Endodermal cell (in vitro differentiated cells): ENCODE results near the gene TBL1X. TPM values are rescaled to one million over a fixed set of nuclear protein-coding genes. Genes with fewer than 3 reads are reported as not detected.

Experiments
- DNase-seq: peaks from one replicate; pipeline ENCODE4 v3.0.0-alpha.2; 2017
- H3K27ac ChIP-seq: 2 replicates; pipeline ENCODE4 v1.5.1; 2013; ENCODE audit warnings: mild to moderate bottlenecking, low read depth, low read length, moderate library complexity
- H3K27me3 ChIP-seq: 2 replicates; pipeline ENCODE4 v1.6.1; 2013; ENCODE audit warnings: mild to moderate bottlenecking, low read length, moderate library complexity; ENCODE audit not compliant: insufficient read depth, control insufficient read depth, poor library complexity, severe bottlenecking
- H3K36me3 ChIP-seq: 2 replicates; pipeline ENCODE4 v1.7.0; 2013; ENCODE audit warnings: mild to moderate bottlenecking, low read length, moderate library complexity; ENCODE audit not compliant: control insufficient read depth, insufficient read depth
- H3K4me1 ChIP-seq: one replicate; pipeline ENCODE4 v1.7.0; 2013; ENCODE audit warnings: low read length; ENCODE audit not compliant: control insufficient read depth, insufficient read depth
- H3K4me3 ChIP-seq: 2 replicates; pipeline ENCODE4 v1.5.1; 2013; ENCODE audit warnings: mild to moderate bottlenecking, low read length, moderate library complexity
- H3K9ac ChIP-seq: 2 replicates; pipeline ENCODE4 v1.6.1; 2013; ENCODE audit warnings: mild to moderate bottlenecking, low read length, moderate library complexity; ENCODE audit not compliant: poor library complexity, severe bottlenecking; ENCODE audit errors: extremely low read depth
- H3K9me3 ChIP-seq: 2 replicates; pipeline ENCODE4 v1.6.1; 2013; ENCODE audit warnings: mild to moderate bottlenecking, low read length, moderate library complexity; ENCODE audit not compliant: control insufficient read depth
- H3K27ac Mint-ChIP-seq: 2 replicates; pipeline ENCODE4 v1.8.0; 2020; ENCODE audit warnings: mixed read lengths
- H3K27me3 Mint-ChIP-seq: 2 replicates; pipeline ENCODE4 v1.8.0; 2021; ENCODE audit warnings: mild to moderate bottlenecking, mixed read lengths; ENCODE audit not compliant: insufficient read depth
- H3K36me3 Mint-ChIP-seq: 2 replicates; pipeline ENCODE4 v1.8.0; 2020; ENCODE audit warnings: low read depth, mixed read lengths
- H3K4me1 Mint-ChIP-seq: 2 replicates; pipeline ENCODE4 v1.8.0; 2020; ENCODE audit warnings: mixed read lengths
- H3K4me3 Mint-ChIP-seq: 2 replicates; pipeline ENCODE4 v1.8.0; 2020; ENCODE audit warnings: mild to moderate bottlenecking, moderate library complexity, mixed read lengths
- H3K9me3 Mint-ChIP-seq: 2 replicates; pipeline ENCODE4 v1.8.0; 2020; ENCODE audit warnings: mild to moderate bottlenecking, mixed read lengths
- CTCF ChIP-seq: fragments of 200-600 bp; sonication (generic); conservative IDR thresholded peaks from 2 replicates; pipeline ENCODE4 v1.5.0; 2021; ENCODE audit warnings: antibody characterized with exemption, mild to moderate bottlenecking
- WGBS, 2 experiments: methylation state at CpG; one replicate each; pipeline versions ENCODE4 v1.1.5 to v1.1.7; 2013; ENCODE audit warnings: missing lambda C conversion rate in 2 of 2, mixed read lengths in 1 of 2; ENCODE audit not compliant: insufficient coverage in 1 of 2, insufficient read length in 1 of 2; 5-methylcytosine and 5-hydroxymethylcytosine counted together
- total RNA-seq, 2 donors: library from RNA; stranded (reverse); fragmentation: NEBNext Ultra II Directional in 1 of 2; extraction: Animal tissue kit (Norgen Biotek cat#: 25700) in 1 of 2; gene quantifications; 2 replicates in 1 of 2; 3 replicates in 1 of 2; pipeline ENCODE4 v1.2.1, GENCODE V29; 2021

The TBL1X gene
- total RNA-seq, 2 donors from 2014 or later = 19.1 to 24.1 TPM

- no peak overlapping the region for H3K27ac Mint-ChIP-seq
- H3K9ac ChIP-seq = no peak overlapping the region
- TF ChIP-seq CTCF = no peak
- no peaks in the 10 kb centered on the region for H3K27me3 ChIP-seq
- no peak overlapping the region for H3K4me3 ChIP-seq
- H3K36me3 ChIP-seq = no peaks in the 10 kb centered on the region
- no peaks in the 10 kb centered on the region for H3K9me3 ChIP-seq
- WGBS, 2 experiments = 93 to 94% methylated on average over 3 to 7 of the region's 7 CpGs
- no peak overlapping the region for H3K27ac ChIP-seq
- H3K9me3 Mint-ChIP-seq = peaks cover 45% of the 10 kb centered on the region
- no peaks in the 10 kb centered on the region for H3K4me1 Mint-ChIP-seq
- no peak for DNase-seq
- no peak overlapping the region for H3K4me3 Mint-ChIP-seq
- H3K4me1 ChIP-seq = no peaks in the 10 kb centered on the region
- peaks cover 1% of the 10 kb centered on the region for H3K36me3 Mint-ChIP-seq
- no peaks in the 10 kb centered on the region for H3K27me3 Mint-ChIP-seq
Measured at GRCh38 chrX:9626379-9626778, 161.5 kb downstream of the TBL1X start.

- H3K4me1 Mint-ChIP-seq = no peaks in the 10 kb centered on the region
- no peak overlapping the region for H3K27ac ChIP-seq
- peaks cover 37% of the 10 kb centered on the region for H3K9me3 Mint-ChIP-seq
- H3K36me3 Mint-ChIP-seq = peaks cover 1% of the 10 kb centered on the region
- no peak for DNase-seq
- WGBS, 2 experiments = 75% methylated on average over 1 of the region's 1 CpG; no CpG with 5 or more reads in 1 of the 2 experiments
- no peaks in the 10 kb centered on the region for H3K9me3 ChIP-seq
- no peak overlapping the region for H3K27ac Mint-ChIP-seq
- no peak overlapping the region for H3K4me3 Mint-ChIP-seq
- H3K4me1 ChIP-seq = no peaks in the 10 kb centered on the region
- TF ChIP-seq CTCF = no peak
- H3K36me3 ChIP-seq = no peaks in the 10 kb centered on the region
- H3K27me3 Mint-ChIP-seq = no peaks in the 10 kb centered on the region
- H3K27me3 ChIP-seq = no peaks in the 10 kb centered on the region
- no peak overlapping the region for H3K4me3 ChIP-seq
- H3K9ac ChIP-seq = no peak overlapping the region
Measured at GRCh38 chrX:9627922-9628321, 163.1 kb downstream of the TBL1X start.

GRCh38 chrX:9628779-9629493 lies 164.1 kb downstream of the TBL1X start:
- H3K27ac ChIP-seq = no peak overlapping the region
- H3K4me1 ChIP-seq = no peaks in the 10 kb centered on the region
- no peak for TF ChIP-seq CTCF
- H3K9me3 ChIP-seq = no peaks in the 10 kb centered on the region
- no peaks in the 10 kb centered on the region for H3K36me3 ChIP-seq
- Mint-ChIP-seq H3K36me3 (peaks cover 1% of the 10 kb centered on the region), H3K9me3 (peaks cover 42% of the 10 kb centered on the region), H3K27ac (no peak overlapping the region), H3K4me1 (no peaks in the 10 kb centered on the region), H3K4me3 (no peak overlapping the region), H3K27me3 (no peaks in the 10 kb centered on the region)
- no peak overlapping the region for H3K4me3 ChIP-seq
- WGBS, 2 experiments = 95 to 100% methylated on average over 2 to 6 of the region's 6 CpGs
- H3K27me3 ChIP-seq = no peaks in the 10 kb centered on the region
- H3K9ac ChIP-seq = no peak overlapping the region
- DNase-seq = no peak
